Measurements from ENCODE around the gene KHDC1L. TPM values are rescaled to one million over a fixed set of nuclear protein-coding genes. Genes with fewer than 3 reads are reported as not detected.

The KHDC1L gene
- total RNA-seq = not detected in 2 replicates

DNA sequence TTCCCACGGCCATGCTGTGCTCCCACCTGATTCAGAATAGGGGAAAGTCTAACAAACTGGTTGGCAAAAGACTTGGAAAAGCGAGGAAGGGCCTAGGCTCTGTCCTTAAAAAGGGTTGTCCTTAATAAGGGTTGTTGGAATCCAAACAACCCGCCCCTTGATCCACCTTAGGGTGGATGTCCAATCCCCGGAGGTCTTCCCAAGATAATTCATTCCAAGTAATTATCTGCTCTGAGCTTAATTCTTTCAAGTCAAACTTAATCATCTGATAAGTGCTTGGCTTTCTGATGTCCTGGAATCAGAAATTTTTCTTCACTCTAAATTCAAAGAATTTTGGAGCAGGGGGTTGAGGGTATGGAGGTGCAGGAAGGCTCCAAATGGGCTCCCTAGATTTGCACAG is at the start of gene KHDC1L:
Gene KHDC1L, minus strand, starts transcription at position 101 of the 400 bp plus-strand sequence. Its CDS starts 88 bp downstream, at position 13.

GRCh38 chr6:73262671-73263569 is 37.6 kb upstream of the KHDC1L start, which contains the start of gene KHDC1:
Gene KHDC1 (minus strand): TSS chr6:73263196. CDS start chr6:73242517, 20,679 bp downstream.

Other genes with a start within 250 kb of the KHDC1L start
- gene KHDC1, start 37.7 kb upstream of the KHDC1L start, total RNA-seq = 0.24 and 1.5 TPM in 2 replicates
- gene DPPA5, start 128.8 kb upstream of the KHDC1L start, total RNA-seq = not detected in 2 replicates
- gene KHDC3L, start 137.2 kb upstream of the KHDC1L start, total RNA-seq = not detected in 2 replicates
- not detected in 2 replicates for gene OOEP, start 144.4 kb upstream of the KHDC1L start, total RNA-seq
- gene DDX43, start 169.3 kb upstream of the KHDC1L start, total RNA-seq = 0.43 and 0.48 TPM in 2 replicates
- 7.2 and 9.2 TPM in 2 replicates for gene CGAS, start 226.8 kb upstream of the KHDC1L start, total RNA-seq
- gene MTO1, start 236.2 kb upstream of the KHDC1L start, total RNA-seq = 25.5 and 45.0 TPM in 2 replicates